Type B pancreatic cell (in vitro differentiated cells): Measurements from ENCODE around the gene NCBP3. TPM values are rescaled to one million over a fixed set of nuclear protein-coding genes. Genes with fewer than 3 reads are reported as not detected.

Source experiments
- DNase-seq: peaks from one replicate; pipeline ENCODE4 v3.0.0; 2021; ENCODE audit warnings: mixed read lengths; ENCODE audit not compliant: unreplicated experiment; ENCODE audit errors: extremely low spot score
- H3K27ac Mint-ChIP-seq: 2 replicates; pipeline ENCODE4 v1.8.0; 2021; ENCODE audit warnings: mild to moderate bottlenecking, mixed read lengths
- H3K27me3 Mint-ChIP-seq: 2 replicates; pipeline ENCODE4 v1.8.0; 2021; ENCODE audit warnings: mixed read lengths
- H3K36me3 Mint-ChIP-seq: 2 replicates; pipeline ENCODE4 v1.8.0; 2021; ENCODE audit warnings: mixed read lengths
- H3K4me1 Mint-ChIP-seq: one replicate; pipeline ENCODE4 v1.8.0; 2021; ENCODE audit warnings: mixed read lengths; ENCODE audit not compliant: unreplicated experiment
- H3K4me3 Mint-ChIP-seq: 2 replicates; pipeline ENCODE4 v1.8.0; 2021; ENCODE audit warnings: mild to moderate bottlenecking, mixed read lengths
- H3K9me3 Mint-ChIP-seq: 2 replicates; pipeline ENCODE4 v1.8.0; 2021; ENCODE audit warnings: mixed read lengths
- CTCF ChIP-seq: fragments of 200-600 bp; sonication (generic); conservative IDR thresholded peaks from 2 replicates; pipeline ENCODE4 v1.5.0; 2021; ENCODE audit warnings: antibody characterized with exemption, mild to moderate bottlenecking
- total RNA-seq: library from RNA; stranded (reverse); gene quantifications from 2 replicates; pipeline ENCODE4 v1.2.1, GENCODE V29; 2021; ENCODE audit warnings: low replicate concordance

NCBP3 gene
- total RNA-seq, 1 donor from 2014 or later, result 58.2 TPM

- no peak for DNase-seq
- no peak overlapping the region for H3K4me3 Mint-ChIP-seq
- H3K36me3 Mint-ChIP-seq, result no peaks in the 10 kb centered on the region
- no peak for TF ChIP-seq CTCF
- no peak overlapping the region for H3K27ac Mint-ChIP-seq
- peaks cover 3% of the 10 kb centered on the region for H3K27me3 Mint-ChIP-seq
- H3K9me3 Mint-ChIP-seq, result no peaks in the 10 kb centered on the region
- no peaks in the 10 kb centered on the region for H3K4me1 Mint-ChIP-seq
Measured at GRCh38 chr17:3852561-3852960, 6.5 kb upstream of the NCBP3 start.

- Mint-ChIP-seq H3K27me3 (peaks cover 3% of the 10 kb centered on the region), H3K9me3 (no peaks in the 10 kb centered on the region), H3K36me3 (no peaks in the 10 kb centered on the region), H3K27ac (no peak overlapping the region), H3K4me3 (no peak overlapping the region), H3K4me1 (no peaks in the 10 kb centered on the region)
- no peak for DNase-seq
- no peak for TF ChIP-seq CTCF
Measured at GRCh38 chr17:3851461-3852100, 5.5 kb upstream of the NCBP3 start.

GRCh38 chr17:3848229-3848835, 2.3 kb upstream of the NCBP3 start:
- Mint-ChIP-seq H3K36me3 (peaks cover 8% of the 10 kb centered on the region), H3K4me1 (peaks cover 13% of the 10 kb centered on the region), H3K27me3 (peaks cover 3% of the 10 kb centered on the region), H3K4me3 (no peak overlapping the region), H3K9me3 (no peaks in the 10 kb centered on the region), H3K27ac (no peak overlapping the region)
- TF ChIP-seq CTCF, result no peak
- DNase-seq, result no peak

GRCh38 chr17:3847165-3847670, 1.2 kb upstream of the NCBP3 start:
- Mint-ChIP-seq H3K27me3 (peaks cover 3% of the 10 kb centered on the region), H3K4me3 (peak overlapping the region; percentile 39), H3K4me1 (peaks cover 13% of the 10 kb centered on the region), H3K9me3 (no peaks in the 10 kb centered on the region), H3K36me3 (peaks cover 8% of the 10 kb centered on the region), H3K27ac (no peak overlapping the region)
- DNase-seq, result no peak
- TF ChIP-seq CTCF, result no peak

- H3K27ac Mint-ChIP-seq, result no peak overlapping the region
- H3K27me3 Mint-ChIP-seq, result peaks cover 3% of the 10 kb centered on the region
- H3K4me1 Mint-ChIP-seq, result peaks cover 13% of the 10 kb centered on the region
- peak overlapping the region; percentile 96 for H3K4me3 Mint-ChIP-seq
- DNase-seq, result no peak
- peaks cover 8% of the 10 kb centered on the region for H3K36me3 Mint-ChIP-seq
- no peak for TF ChIP-seq CTCF
- no peaks in the 10 kb centered on the region for H3K9me3 Mint-ChIP-seq
Measured at GRCh38 chr17:3846437-3847164, 555 bp upstream of the NCBP3 start.
